Heart left ventricle (tissue), 16 donors: ENCODE data around the gene RAB23. TPM values are rescaled to one million over a fixed set of nuclear protein-coding genes. Genes with fewer than 3 reads are reported as not detected.

Source experiments
- ATAC-seq, 4 donors: fragments of 200-7000 bp; cut with Tn5 transposase; one replicate each; pipeline ENCODE4 v1.9.1; 2020 to 2022; ENCODE audit warnings: moderate library complexity in 4 of 4, mild to moderate bottlenecking in 3 of 4, moderate number of reproducible peaks in 1 of 4
- DNase-seq, 5 donors: peaks; one replicate each; pipeline ENCODE4 v3.0.0-alpha.2; 2020
- H3K27ac ChIP-seq, 12 donors: fragments of 200-600 bp; sonication (generic) in 4 of 12; one replicate each; pipeline versions ENCODE4 v1.5.0 to v1.8.0; 2016 to 2022; ENCODE audit warnings: mild to moderate bottlenecking in 2 of 12
- H3K27me3 ChIP-seq, 9 donors: fragments of 200-600 bp; sonication (generic) in 2 of 9; one replicate each; pipeline versions ENCODE4 v1.5.1 to v1.8.0; 2016 to 2022; ENCODE audit warnings: mild to moderate bottlenecking in 3 of 9
- H3K36me3 ChIP-seq, 9 donors: fragments of 200-600 bp; sonication (generic) in 2 of 9; one replicate each; pipeline versions ENCODE4 v1.5.0 to v1.8.0; 2018 to 2022; ENCODE audit warnings: mild to moderate bottlenecking in 2 of 9
- H3K4me1 ChIP-seq, 12 donors: fragments of 200-600 bp; sonication (generic) in 4 of 12; one replicate each; pipeline versions ENCODE4 v1.5.0 to v1.8.0; 2016 to 2022; ENCODE audit warnings: mild to moderate bottlenecking in 3 of 12
- H3K4me3 ChIP-seq, 12 donors: fragments of 200-600 bp; sonication (generic) in 4 of 12; one replicate each; pipeline versions ENCODE4 v1.5.0 to v1.8.0; 2017 to 2022; ENCODE audit warnings: mild to moderate bottlenecking in 9 of 12, moderate library complexity in 4 of 12
- H3K9me3 ChIP-seq, 12 donors: fragments of 200-600 bp; sonication (generic) in 4 of 12; one replicate each; pipeline versions ENCODE4 v1.5.0 to v1.8.0; 2016 to 2022; ENCODE audit warnings: mild to moderate bottlenecking in 1 of 12
- CTCF ChIP-seq, 12 donors: fragments of 200-600 bp; sonication (generic) in 4 of 12; IDR thresholded peaks; one replicate each; pipeline versions ENCODE4 v1.5.0 to v1.8.0; 2018 to 2022; ENCODE audit warnings: antibody characterized with exemption in 12 of 12, mild to moderate bottlenecking in 5 of 12
- POLR2A ChIP-seq, 2 donors: fragments of 450-650 bp; IDR thresholded peaks; one replicate each; pipeline ENCODE4 v1.6.1; 2017; ENCODE audit warnings: antibody characterized with exemption in 2 of 2, mild to moderate bottlenecking in 2 of 2, moderate library complexity in 2 of 2
- whole genome bisulfite sequencing, 4 donors: extraction: QIAGEN DNeasy Blood & Tissue Kit in 2 of 4; methylation state at CpG; one replicate each; pipeline versions ENCODE4 v1.1.5 to v1.1.7; 2013 to 2018; 5-methylcytosine and 5-hydroxymethylcytosine counted together
- intact Hi-C, 10 donors: fragments of 100-400 bp; cut with DNase I; formaldehyde crosslinking; loops; one replicate each; pipeline versions ENCODE4 v1.11.1 to v1.14.2; 2022
- polyA plus RNA-seq, 2 donors: library from polyadenylated mRNA; stranded (reverse); fragments of 200-250 nt; gene quantifications; one replicate each; pipeline ENCODE4 v1.2.3, GENCODE V29; 2013
- total RNA-seq, 9 donors: library from RNA; depleted of rRNA in 2 of 9; stranded (reverse); fragments of >200 nt in 2 of 9; fragmentation: NEBNext Ultra II Directional in 3 of 9; extraction: Animal tissue kit (Norgen Biotek cat#: 25700) in 3 of 9; gene quantifications; one replicate each; pipeline versions ENCODE4 v1.1.0 to v1.2.4, GENCODE V29; 2016 to 2023
- donor health status: ischemic (EF 13 %, LVEDD 7.1; RV severe dilation, severe dysfunction).
- donor health status: healthy with polysubstance abuse.
- donor health status: DM: no; HTN: yes; CAD: no.
- donor health status: DM: no; HTN: no; CAD: no.
- donor health status: ischemic (EF 25% LVEDD 6.9; RV normal size, moderate dysfunction).
- donor health status: ischemic (EF 25% LVEDD 5.7; RV mildly dilated, moderate dysfunction).
- donor health status: healthy.
- donor health status: DM: yes; HTN: yes; CAD: no.
- donor health status: ischemic (EF 35%, LVEDD 5.7; RV mildly dilated, moderate dysfunction).
- donor health status: nonischemic (EF 11% LVEDD 7.7; RV severe dilation, severe dysfunction).
- donor health status: DM: yes; HTN: yes; CAD: no.
- donor health status: PGD.
- donor health status: ischemic (EF 29% LVEDD 5.4; RV normal size, mild dysfunction).
- donor health status: nonischemic (EF 23%, LVEDD 6.1; RV moderate dilation, normal function).

Gene RAB23
- total and polyA plus RNA-seq, 11 donors = 2.6 to 15.4 (median 9.5) TPM

- Histone ChIP-seq H3K27me3 (no peaks in the 10 kb centered on the region), H3K27ac (peak overlapping the region in 5 of 12 donors; percentile 21 to 89 (median 39)), H3K36me3 (no peaks in the 10 kb centered on the region), H3K4me3 (no peak overlapping the region), H3K4me1 (peaks cover 0 to 31% (median 0%) of the 10 kb centered on the region in 12 donors), H3K9me3 (peaks cover 0 to 3% (median 0%) of the 10 kb centered on the region in 12 donors)
- TF ChIP-seq CTCF (IDR thresholded peaks at IDR 0.05) = no peak
- no peak for TF ChIP-seq POLR2A (IDR thresholded peaks at IDR 0.05)
- ATAC-seq = no peak
- intact Hi-C loops = loop anchor here in 1 of 10 donors (5.0 kb wide), 1 partner anchor 37 kb away; no protein-coding TSS in a partner anchor
- WGBS, 4 donors = 36 to 56% (median 44%) methylated on average over 1 of the region's 1 CpG
- no peak for DNase-seq
Measured at GRCh38 chr6:57265755-57266221, 43.7 kb upstream of the RAB23 start.

GRCh38 chr6:57263739-57264138 is 41.6 kb upstream of the RAB23 start:
- intact Hi-C loops = loop anchor here in 2 of 10 donors (5.0 kb wide), 2 partner anchors 34 to 39 kb away; no protein-coding TSS in a partner anchor
- no peak for TF ChIP-seq CTCF (IDR thresholded peaks at IDR 0.05)
- no peak for TF ChIP-seq POLR2A (IDR thresholded peaks at IDR 0.05)
- no peak for DNase-seq
- Histone ChIP-seq H3K27ac (peak overlapping the region in 7 of 12 donors; percentile 16 to 89 (median 66)), H3K27me3 (no peaks in the 10 kb centered on the region), H3K4me1 (peaks cover 0 to 33% (median 0%) of the 10 kb centered on the region in 12 donors), H3K36me3 (no peaks in the 10 kb centered on the region), H3K4me3 (no peak overlapping the region), H3K9me3 (no peaks in the 10 kb centered on the region)
- 94 to 98% (median 96%) methylated on average over 2 of the region's 2 CpGs for WGBS, 4 donors
- no peak for ATAC-seq

- Histone ChIP-seq H3K36me3 (no peaks in the 10 kb centered on the region), H3K4me1 (peaks cover 0 to 38% (median 0%) of the 10 kb centered on the region in 12 donors), H3K27me3 (no peaks in the 10 kb centered on the region), H3K4me3 (no peak overlapping the region), H3K9me3 (no peaks in the 10 kb centered on the region), H3K27ac (peak overlapping the region in 9 of 12 donors; percentile 8 to 89 (median 58))
- 46 to 57% (median 53%) methylated on average over 3 of the region's 3 CpGs for WGBS, 4 donors
- intact Hi-C loops = loop anchor here in 2 of 10 donors (5.0 kb wide), 2 partner anchors 34 to 39 kb away; no protein-coding TSS in a partner anchor
- ATAC-seq (peak in 3 of 4 donors; percentile 49 to 76 (median 66)), DNase-seq (no peak)
- TF ChIP-seq CTCF (IDR thresholded peaks at IDR 0.05) (no peak), POLR2A (IDR thresholded peaks at IDR 0.05) (no peak)
Measured at GRCh38 chr6:57262901-57263694, 41.0 kb upstream of the RAB23 start.

GRCh38 chr6:57262488-57262887 is 40.4 kb upstream of the RAB23 start:
- H3K4me1 ChIP-seq = peaks cover 0 to 38% (median 0%) of the 10 kb centered on the region in 12 donors

More at GRCh38 chr6:57262488-57262887, 40.4 kb upstream of the RAB23 start:
- no peak overlapping the region for H3K4me3 ChIP-seq
- peak in 4 of 5 donors; percentile 14 to 75 (median 49) for DNase-seq
- peak overlapping the region in 8 of 12 donors; percentile 8 to 89 (median 62) for H3K27ac ChIP-seq
- no peaks in the 10 kb centered on the region for H3K27me3 ChIP-seq
- intact Hi-C loops = loop anchor here in 2 of 10 donors (5.0 kb wide), 2 partner anchors 35 to 40 kb away; no protein-coding TSS in a partner anchor
- H3K9me3 ChIP-seq = no peaks in the 10 kb centered on the region
- TF ChIP-seq CTCF (IDR thresholded peaks at IDR 0.05) = no peak
- no peak for TF ChIP-seq POLR2A (IDR thresholded peaks at IDR 0.05)
- H3K36me3 ChIP-seq = no peaks in the 10 kb centered on the region
- WGBS, 4 donors = 53 to 64% (median 60%) methylated on average over 2 of the region's 2 CpGs
- ATAC-seq = peak; percentile 40 to 77 (median 60)
